ENCODE measurements around the gene RIN3.

The RIN3 gene

DNA sequence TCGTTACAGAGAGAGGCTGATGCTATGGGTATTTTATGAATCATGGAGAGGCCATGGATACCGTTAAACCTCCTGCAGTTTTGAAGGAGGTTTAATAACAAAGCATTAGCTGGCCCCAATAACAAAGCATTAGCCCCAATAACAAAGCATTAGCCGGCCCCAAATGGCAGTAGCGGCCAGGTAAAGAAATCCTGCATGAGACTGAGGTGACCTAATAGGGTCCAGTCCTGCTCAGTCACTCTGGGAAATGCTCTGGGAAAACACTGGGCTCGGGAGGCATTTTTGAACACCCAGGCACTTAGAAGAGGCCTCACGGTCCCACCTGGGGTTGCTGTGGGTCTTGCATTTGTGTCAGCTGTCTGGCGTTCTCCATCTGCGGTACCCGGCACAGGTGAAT, 776 bp upstream of the RIN3 start:
- no peak for DNase-seq

DNA sequence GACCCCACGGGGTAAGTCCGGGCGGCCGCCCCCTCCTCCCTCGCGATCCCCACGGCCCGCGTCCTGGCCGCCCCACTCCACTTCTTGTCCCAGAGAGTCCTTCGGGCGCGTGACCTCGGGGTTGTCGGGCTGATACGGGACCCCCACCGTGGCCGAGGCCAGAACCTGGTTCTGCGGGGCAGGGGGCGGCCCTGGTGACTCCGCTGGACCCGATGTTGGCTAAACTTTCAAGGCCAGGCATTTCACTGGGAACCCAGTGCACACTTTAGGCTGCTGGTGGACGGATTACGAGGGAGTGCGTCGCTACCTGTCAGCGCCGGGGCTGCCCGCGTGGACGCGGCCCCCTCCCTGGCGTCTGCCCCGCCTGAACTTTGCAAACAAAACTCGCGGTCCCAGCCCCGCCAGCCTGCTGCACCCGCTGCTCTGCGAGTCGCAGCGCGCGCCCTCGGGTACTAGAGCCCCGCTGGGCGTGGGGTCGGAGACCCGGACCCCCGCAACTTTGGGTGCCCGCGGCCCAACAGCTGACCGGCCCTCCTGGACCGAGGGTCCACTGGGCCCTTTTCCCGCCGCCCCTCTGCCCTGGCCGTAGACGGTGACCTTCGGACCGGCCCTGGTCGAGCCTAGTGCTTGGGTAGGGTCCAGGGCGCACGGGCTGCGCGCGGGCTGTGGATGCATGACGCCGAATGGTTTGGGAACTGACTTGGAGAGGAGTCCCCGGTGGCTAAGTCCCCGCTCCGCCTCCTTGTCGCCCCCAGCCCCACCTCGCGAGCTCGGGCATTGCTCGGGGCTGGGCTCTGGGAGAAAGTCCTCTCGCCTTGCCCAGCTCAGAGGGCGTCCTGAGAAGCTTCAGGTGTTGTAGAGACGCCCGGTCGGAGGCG, 624 bp downstream of the RIN3 start:
- no peak for DNase-seq

DNA sequence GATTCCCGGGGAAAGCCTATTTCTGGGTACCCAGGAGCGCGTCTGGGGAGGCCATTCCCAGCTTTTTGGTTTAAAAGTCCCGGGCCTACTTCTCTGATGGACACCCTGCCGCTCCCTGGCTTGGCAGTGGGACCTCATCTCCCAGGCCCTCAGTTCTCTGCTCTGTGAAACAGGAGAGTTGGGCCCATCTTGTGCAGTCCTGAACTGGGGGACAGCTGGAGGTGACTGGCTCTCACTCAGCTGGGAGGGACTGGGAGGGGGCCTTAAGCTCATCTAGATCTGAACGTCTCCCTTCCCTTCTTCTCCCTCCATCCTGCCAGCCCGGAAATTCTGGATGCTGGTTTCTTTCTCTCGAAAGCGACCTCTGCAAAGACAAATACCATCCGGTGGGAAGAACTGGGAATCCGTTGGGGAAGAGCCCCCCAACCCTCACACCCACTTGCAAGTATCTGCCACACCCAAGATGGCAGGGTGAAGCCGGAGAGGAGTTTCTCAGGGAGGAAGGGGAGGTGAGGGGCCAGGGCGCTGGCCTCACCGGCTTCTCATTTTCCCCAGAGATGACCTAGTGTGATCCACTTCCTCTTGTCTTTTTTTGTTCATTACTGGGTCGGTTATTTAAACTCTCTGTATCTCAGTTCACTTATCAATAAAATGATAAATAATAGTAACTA, 1.4 kb downstream of the RIN3 start:
- DNase-seq = no peak

DNA sequence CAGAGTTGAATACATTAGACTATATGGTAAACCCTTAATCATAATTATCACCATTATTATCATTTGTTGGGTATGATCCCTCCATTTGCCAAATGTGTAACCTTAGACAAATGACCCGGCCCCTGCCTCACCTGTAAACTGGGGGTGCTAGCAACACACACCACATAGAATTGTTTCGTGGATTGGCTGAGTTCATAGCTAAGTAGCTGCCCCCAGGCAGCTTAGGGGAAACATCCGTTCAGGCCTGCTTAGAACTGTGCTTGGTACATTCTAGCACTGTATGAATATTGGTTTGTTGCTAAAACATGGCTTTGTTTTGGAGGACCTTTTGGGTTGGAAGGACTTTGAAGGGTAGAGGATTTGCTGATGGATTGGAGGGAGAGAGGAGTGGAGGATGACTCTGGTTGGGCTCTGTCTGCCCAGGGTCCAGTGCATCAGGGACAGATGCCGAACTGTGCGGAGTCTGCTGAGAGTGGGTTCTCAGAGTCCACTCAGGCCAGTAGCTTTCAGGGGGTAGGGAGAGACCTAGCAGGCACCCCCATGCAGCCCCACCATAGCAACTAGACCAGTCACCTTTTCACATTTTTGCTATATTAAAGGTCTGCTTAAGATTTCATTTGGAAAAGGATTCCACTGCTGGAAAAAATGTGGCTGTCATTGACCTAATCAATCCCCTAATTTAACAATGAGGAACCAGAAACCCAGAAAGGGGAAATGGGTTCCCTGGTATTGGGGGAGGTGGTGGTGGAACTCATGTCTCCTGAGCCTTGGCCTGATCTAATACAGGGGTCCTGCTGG, 2.2 kb downstream of the RIN3 start:
- DNase-seq = no peak

DNA sequence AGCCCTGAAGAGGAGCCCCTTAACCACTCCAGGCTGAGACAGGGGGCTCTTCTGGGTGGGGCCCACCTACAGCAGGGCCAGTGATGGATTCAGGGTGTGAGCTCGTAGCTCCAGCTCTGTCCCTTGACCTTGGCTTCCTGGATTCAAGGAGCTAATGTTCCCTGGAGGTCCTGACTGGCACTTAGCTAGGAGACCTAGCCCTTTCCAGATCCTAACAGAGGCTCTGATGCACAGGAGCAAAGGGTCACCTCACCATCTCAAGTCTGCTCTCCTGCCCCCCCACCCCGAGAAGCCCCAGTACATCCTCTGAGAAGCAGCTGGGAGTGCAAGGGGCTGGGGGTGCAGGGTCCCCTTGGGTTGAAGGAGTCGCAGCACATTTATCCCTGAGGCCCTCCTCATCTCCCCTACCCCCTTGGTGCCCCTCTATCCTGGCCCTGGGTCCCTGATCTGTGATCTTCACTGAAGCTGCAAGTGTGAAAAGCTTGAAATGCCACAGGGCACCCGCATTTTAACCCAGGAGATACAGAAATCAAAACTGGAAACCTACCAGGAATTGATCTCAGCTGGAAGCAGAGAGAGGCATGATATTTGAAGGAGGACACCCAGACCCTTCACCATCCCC, 2.9 kb downstream of the RIN3 start:
- DNase-seq = no peak

DNA sequence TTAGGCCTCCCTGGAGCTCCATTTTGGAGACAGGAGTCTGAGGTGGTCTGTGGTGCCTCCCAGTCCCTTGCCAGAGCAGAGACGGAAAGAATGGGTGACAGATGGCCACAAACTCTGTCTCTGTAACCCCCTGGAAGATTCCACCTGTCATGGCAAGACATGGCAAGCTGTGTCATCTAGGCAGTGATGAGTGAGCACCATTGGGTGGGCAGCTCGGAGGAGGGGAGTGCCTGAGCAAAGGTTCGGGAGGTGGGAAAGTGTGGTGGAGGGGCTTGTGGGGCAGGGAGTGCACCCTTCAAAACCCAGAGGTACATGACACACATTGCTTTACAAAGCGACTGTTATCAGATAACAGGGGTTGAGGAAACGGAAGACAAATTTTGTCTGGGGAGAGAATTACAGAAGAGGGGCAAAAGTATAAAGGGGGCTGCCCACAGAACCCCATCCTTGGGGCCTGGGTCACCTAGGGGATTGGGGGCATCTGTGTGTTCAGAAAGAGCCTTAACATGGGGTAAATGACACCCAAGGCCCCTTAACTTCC, 3.5 kb downstream of the RIN3 start:
- DNase-seq = no peak

DNA sequence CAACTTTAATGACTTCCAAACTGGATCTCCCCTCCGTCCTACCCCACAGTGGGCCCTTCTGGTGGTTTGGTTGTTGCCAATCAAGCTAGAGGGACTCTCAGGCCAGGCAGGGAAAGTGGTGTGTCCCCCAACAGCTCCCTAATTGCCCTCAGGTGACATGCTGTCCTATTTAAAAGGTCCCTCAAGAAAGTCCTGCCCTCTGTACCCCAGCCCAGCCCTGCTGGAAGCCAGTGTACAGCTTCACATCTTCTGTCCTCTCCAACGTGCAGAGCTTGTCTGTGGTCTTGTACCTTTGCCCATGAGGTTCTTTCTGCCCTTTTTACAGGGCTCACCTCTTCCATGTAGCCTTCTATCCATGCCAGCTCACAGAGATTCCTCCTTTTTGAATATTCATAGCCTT, 4.2 kb downstream of the RIN3 start:
- no peak for DNase-seq

DNA sequence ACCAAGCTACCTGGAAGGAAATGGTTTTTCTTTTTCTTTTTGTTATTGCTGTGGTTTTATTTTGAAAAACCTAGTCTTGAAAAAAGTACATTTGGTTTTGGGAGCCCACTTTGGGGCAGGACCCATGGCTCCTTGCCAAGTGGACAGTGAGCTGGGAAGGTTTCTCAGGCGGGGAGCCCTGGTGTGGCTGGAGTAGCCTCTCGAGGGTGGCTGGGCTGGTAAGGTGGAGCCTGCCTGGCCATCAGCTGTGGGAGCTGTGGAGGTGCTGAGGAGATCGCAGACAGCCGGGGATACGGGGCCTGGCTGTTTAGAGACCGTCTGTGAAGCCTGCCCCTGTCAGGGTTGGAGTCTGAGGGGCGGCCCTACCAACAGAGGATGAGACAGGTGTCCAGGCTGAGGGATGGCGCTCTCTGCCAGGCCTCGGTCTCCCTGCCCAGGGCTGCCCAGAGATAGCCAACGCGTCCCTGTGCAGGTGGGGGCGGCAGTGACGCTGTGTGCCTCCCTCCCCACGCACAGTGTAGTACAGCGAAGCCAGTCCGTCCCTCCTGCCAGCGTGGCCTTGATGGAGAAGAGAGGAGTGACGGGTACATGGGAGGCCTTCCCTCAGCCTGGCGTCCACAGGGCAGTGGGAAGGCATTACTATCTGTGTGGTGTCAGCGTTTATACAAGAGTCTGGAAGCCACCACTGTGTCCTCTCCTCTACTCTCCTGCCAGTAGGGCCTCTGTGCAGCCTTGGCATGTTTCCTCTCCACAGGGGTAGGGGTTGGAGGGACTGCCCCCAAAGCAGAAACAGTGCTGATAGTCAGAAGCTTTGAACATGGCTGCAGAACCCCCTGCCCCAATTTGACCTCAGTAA, 5.9 kb downstream of the RIN3 start:
- no peak for DNase-seq

DNA sequence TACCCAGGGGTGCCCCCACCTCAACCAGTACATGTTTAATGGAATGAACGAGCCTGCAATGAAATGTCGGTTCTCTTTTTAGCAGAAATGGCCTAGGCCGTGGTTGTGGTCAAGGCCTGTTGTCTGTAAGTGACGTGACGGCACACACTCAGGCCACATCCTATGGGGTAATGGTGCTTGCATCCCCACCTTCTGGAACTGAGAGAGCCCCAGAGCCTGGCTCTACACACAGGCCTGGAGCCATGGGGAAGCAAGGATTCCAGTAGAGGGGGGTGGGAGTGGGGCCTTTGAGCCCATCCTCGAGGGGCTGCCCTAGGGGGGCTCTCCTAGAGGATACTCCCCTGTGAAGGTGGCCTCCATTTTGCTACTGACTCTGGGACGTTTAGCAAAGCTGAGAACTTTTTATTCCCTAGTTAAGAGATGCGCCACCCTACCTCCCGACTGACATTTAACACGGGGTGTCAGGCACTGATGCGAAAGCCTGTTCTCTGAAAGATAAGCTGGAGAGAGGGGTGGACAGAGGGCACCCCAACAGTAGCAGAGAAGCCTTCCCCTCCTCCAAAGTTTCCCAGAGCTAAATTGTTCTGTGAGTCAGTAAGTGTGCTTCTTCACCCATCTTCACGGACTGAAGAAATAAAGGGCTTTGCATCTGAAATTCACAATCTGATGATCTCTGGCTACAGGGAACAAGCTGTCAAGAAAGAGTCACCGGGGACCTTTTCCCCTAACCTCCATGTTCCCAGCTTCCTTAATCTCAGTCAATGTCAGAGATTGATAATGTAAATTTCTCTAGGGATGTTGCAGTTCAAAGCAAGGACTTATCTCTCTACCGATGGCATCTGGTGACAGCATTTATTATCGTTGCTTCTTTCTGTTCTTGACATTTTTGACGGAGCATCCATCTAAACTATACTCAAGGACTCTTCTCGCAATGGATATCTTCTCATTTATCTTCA, 6.8 kb downstream of the RIN3 start:
- no peak for DNase-seq

DNA sequence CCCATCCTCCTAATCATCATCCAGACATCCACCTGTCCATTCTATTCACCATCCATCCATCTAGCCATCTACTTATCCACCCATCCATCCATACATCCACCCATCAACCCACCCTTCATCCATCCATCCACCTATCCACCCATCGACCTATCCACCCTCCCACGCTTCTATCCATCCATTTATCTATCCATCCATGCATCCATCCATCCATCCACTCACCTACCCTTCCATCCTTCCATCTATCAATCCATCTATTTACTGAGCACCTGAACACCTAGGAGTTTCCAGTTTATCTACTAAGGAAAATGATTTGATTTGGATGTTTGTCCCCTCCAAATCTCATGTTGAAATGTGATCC, 7.5 kb downstream of the RIN3 start:
- no peak for DNase-seq

DNA sequence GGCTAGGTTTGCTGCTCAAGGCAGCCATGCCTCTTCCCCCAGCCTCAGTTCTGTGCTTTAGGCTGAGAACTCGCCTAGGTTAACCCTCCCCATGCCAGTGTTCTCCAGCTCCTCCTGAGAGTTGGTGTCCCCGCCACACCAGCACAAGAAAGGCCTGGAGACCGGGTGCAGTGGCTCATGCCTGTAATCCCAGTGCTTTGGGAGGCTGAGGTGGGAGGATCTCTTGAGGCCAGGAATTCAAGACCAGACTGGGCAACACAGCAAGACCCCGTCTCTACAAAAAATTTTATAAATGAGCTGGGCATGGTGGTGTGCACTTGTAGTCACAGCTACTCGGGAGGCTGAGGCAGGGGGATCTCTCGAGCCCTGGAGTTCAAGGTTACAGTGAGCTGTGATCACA, 10.2 kb downstream of the RIN3 start:
- DNase-seq = no peak

DNA sequence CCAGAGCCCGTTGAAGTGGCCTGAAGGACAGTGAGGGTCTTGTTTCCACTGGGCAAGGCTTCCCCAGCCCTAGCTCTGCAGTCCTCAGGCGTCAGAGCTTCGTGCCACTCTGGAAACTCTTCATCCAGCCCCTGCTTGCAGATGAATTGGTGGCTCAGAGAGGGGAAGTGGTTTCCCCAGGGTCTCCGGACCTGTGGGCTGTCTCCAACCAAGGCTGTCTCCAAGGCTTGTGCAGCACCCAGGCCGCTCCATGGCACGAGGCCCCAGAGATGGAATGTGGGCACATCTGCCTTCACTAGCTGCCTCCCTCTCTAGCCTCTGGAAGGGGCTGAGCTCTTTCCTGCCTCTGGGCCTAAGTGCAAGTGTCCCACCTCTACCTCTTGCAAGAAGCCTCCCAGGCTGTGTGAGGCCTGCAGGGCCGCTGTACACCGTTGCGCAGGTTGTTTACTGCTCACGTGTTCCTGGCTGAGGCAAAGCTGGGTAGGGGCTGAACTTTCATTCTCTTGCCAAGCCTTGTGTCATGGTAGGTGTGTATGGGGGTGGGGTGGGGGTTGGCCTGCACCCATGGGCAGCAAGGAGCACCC, 11.1 kb downstream of the RIN3 start:
- DNase-seq = no peak

DNA sequence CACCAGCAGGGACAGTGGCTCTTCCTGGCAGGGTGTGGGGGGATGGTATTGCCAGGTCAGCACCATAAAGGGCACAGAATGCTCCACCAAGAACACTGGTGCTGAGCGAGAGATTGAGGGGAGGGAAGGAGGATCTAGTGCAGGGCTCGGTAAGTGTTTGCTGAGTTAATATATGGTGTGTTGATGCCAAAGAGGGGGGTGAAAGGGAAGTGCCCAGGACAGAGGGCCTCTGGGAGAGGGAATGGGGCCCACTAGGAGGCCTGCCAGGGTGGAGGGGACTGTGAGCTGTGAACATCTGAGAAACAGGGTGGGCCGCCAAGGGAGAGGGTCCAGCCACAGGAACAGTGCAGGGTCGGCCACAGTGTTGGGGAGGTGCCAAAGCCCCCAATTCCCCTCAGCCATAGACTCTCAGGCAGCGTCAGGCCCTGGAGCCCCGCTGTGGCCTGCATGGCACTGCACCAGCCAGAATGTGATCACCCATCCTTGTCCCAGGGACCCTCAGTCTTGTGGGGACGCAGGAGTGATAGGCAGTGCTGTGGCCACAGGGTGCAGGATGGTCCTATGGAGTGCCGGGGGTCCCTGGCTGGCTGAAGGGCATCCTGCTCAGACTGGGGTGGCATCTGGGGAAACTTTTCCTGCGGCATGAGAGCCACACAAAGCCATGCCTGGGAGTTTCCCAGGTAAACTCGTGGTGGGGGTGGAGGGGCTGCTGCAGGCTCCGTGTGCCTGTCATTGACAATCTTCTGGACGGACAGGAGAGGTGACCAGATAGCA, 11.9 kb downstream of the RIN3 start:
- DNase-seq = no peak

DNA sequence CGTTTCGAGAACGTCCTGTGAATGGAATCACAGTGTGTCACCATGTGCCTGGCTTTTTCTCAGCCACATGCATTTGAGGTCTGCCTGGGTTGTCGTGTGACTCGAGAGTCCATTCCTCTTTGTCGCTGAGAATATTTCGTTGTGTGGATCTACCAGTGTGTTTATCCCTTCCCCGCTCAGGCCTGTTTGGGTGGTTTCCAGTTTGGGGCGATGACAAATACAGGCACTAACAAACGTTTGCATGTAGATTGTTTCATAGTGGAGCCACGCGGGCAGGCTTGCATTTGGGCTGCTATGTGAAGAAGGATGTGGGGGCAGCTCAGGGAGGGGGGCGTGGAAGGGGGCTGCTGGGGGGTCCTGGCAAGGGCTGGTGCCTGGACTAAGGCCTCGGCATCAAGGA, 14.1 kb downstream of the RIN3 start:
- no peak for DNase-seq

DNA sequence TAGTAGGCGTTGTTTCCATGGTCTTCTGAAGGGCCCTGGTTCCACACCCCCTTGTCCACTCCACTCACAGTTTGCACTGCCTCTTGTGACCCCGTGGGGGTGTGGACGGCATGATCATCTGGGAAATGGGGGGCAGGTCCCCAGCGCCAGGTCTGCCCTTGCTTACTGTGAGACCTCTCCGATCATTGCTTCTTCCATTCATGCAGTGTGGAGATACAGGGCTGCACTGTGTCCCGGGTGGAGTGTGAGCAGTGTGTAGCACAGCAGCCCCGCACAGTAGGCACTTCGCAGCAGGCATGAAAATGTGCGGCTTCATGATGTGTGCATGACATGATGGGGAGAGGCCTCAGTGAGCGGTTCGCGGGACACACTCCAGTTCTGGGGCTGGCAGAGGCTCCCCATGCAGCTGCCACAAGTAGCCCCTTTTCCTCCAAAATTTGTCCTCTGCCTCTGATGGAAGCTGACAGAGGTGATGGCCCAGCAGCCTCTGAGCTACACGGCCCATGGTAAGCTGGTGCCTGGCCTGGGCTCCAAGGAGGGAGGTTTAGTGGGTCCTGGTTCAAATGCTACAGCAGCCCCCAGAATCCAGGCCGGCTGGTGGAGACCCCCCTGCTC, 15.0 kb downstream of the RIN3 start:
- no peak for DNase-seq

DNA sequence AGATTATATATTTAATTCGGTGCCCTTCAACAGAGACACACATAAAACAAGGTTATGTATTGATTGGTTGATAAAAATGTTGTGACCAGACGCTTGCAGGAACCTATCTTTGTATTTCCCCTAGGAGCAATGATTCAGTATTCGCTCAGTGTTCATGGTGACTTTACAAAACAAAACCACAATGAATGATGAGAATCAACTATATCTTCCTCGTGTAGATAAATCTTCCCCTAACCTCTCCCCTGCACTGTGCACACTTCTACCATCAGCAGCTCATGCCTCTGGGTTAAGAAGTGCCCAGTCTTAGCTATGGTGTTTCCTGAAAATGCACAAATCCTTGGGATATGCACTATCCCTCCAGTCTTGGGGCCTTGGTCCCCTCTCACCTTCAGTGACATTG, 16.3 kb downstream of the RIN3 start:
- DNase-seq = no peak

DNA sequence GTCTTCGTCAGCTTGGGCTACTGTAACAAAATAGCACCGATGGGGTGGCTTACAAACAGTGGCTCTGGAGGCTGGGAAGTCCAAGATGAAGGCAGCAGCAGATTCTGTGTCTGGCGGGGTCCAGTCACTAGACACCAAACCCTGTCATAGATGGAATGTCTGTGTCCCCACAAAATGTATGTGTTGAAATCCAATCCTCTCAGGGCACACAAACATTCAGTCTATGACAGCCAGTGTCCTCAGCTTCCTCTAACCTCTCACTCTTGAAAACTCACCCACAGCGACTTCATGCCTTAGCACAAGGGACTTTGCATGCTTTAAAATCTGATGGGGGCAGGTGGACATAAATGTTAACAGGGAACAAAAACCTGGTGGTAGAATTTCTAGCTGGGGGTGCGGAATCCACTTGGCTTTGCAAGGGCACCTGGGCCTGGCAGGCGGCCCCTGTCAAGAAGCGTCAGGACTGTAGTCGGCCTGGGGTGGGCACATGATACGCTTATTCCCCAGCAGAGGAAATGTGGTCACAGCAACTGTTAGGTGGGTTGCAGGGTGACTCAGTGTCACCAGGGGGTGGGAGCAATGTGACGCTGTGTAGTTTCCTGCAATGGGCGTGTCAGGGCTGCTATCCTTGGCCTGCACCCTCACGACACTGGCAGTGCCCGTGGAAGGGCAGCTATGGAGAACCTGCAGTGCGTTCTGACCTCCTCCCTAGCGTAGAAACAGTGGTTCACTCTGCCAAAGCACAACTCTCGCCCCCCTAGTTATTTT, 17.7 kb downstream of the RIN3 start:
- DNase-seq = no peak

DNA sequence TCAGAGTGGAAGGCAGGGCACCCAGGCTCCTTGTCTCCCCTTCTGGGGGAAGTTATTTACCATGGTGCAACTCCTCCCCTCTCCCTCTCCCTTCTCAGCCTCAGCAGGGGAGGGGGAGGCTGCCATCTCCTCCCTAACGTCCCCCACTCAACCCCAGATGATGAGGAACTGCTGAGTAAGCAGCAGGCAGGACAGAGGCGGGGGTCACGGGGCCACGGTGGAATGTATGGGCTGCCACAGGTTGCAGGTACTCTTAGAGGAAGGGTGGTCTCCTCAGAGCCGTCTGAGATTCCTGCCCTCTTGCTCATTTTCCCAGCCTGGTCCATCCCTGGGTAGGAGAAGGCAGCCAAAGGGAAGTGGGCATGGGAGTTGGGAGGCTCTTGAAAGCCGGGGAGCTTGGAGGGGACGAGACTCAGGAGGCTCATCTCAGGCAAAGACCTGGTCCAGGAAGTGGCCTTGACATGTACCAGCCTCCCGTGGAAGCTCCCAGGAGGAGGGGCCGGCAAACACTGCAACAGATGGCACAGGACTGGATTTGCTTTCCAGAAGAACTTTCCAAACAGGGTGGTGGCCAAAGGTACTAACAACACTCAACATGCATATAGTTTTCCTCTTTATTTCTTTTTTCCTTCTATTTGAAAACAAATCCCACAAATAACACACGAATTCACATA, 19.0 kb downstream of the RIN3 start:
- no peak for DNase-seq

Measured in DMS153 (cell line).